ENCODE data around the gene UBASH3A.

GRCh38 chr21:42480736-42481135 is 77.0 kb downstream of the UBASH3A start:
- TF ChIP-seq CTCF (IDR thresholded peaks at IDR 0.05) (no peak), EZH2 (IDR thresholded peaks at IDR 0.05; ENCODE audit: borderline replicate concordance, insufficient read depth, low read depth, low read length, poor library complexity, severe bottlenecking) (no peak)

Data from B cell (primary cell).